Renal cortex interstitium (tissue), 11 donors: ENCODE measurements around the gene ASCL3. TPM values are rescaled to one million over a fixed set of nuclear protein-coding genes. Genes with fewer than 3 reads are reported as not detected.
"Not testable (repeated sequence)": the region's sequence is repeated elsewhere in the genome, so short reads cannot be mapped to it uniquely, and the experiment has no call there.

Source experiments
- DNase-seq, 11 donors: peaks; one replicate each; pipeline ENCODE4 v3.0.0-alpha.2; 2013; ENCODE audit warnings: low read depth in 9 of 11, low spot score in 4 of 11; ENCODE audit errors: extremely low read depth in 1 of 11
- polyA plus RNA-seq, 3 donors: library from polyadenylated mRNA; unstranded; fragments of 120-200 nt; gene quantifications; one replicate each; pipeline ENCODE4 v1.2.1, GENCODE V29; 2013; ENCODE audit not compliant: insufficient read length in 3 of 3

ASCL3 gene
- polyA plus RNA-seq, 3 donors, result 0.48 TPM; not detected in 2

GRCh38 chr11:8959546-8960166 is 16.8 kb upstream of the ASCL3 start:
- DNase-seq, result peak in 10 of 11 donors; percentile 42 to 78 (median 60)

- DNase-seq, result no peak
Measured at GRCh38 chr11:8956860-8957259, 14.0 kb upstream of the ASCL3 start.

- no peak for DNase-seq
Measured at GRCh38 chr11:8948886-8949285, 6.1 kb upstream of the ASCL3 start.

- DNase-seq, result no peak
Measured at GRCh38 chr11:8947230-8947943, 4.6 kb upstream of the ASCL3 start.

- DNase-seq, result no peak
Measured at GRCh38 chr11:8941341-8942103, 1.3 kb downstream of the ASCL3 start.

GRCh38 chr11:8937659-8938058 is 5.2 kb downstream of the ASCL3 start:
- no peak for DNase-seq

GRCh38 chr11:8937159-8937558 is 5.7 kb downstream of the ASCL3 start:
- DNase-seq, result no peak

GRCh38 chr11:8935789-8936188 is 7.0 kb downstream of the ASCL3 start:
- not testable (repeated sequence) for DNase-seq

- no peak for DNase-seq
Measured at GRCh38 chr11:8934742-8935488, 7.9 kb downstream of the ASCL3 start.

- no peak for DNase-seq
Measured at GRCh38 chr11:8933931-8934330, 8.9 kb downstream of the ASCL3 start.

- no peak for DNase-seq
Measured at GRCh38 chr11:8932564-8933180, 10.1 kb downstream of the ASCL3 start, which contains the start of gene C11orf16. C11orf16 (minus strand) TSS chr11:8932947; CDS start chr11:8932308, 639 bp downstream.

GRCh38 chr11:8930456-8931175 is 12.2 kb downstream of the ASCL3 start:
- no peak for DNase-seq

- no peak for DNase-seq
Measured at GRCh38 chr11:8928981-8929615, 13.7 kb downstream of the ASCL3 start.

- no peak for DNase-seq
Measured at GRCh38 chr11:8928205-8928604, 14.6 kb downstream of the ASCL3 start.

GRCh38 chr11:8927233-8927632 is 15.6 kb downstream of the ASCL3 start:
- DNase-seq, result no peak

GRCh38 chr11:8926236-8926635 is 16.6 kb downstream of the ASCL3 start:
- no peak for DNase-seq

- DNase-seq, result no peak
Measured at GRCh38 chr11:8925711-8926110, 17.1 kb downstream of the ASCL3 start.

- no peak for DNase-seq
Measured at GRCh38 chr11:8922691-8923090, 20.1 kb downstream of the ASCL3 start.
